Transverse colon (tissue), 4 donors: Measurements from ENCODE around the gene PDE4B.

Experiments used
- CTCF ChIP-seq, 5 experiments: fragments of 200-600 bp in 3 of 5; fragments of 450-650 bp in 2 of 5; sonication (generic) in 3 of 5; IDR thresholded peaks; 1 replicate in 2 of 5; 2 replicates in 3 of 5; pipeline ENCODE4 v1.5.1; 2016 to 2017; ENCODE audit warnings: antibody characterized with exemption in 5 of 5, inconsistent platforms in 3 of 5, mild to moderate bottlenecking in 2 of 5, moderate library complexity in 1 of 5
- POLR2A ChIP-seq: fragments of 450-650 bp; IDR thresholded peaks from one replicate; pipeline ENCODE4 v1.6.1; 2016; ENCODE audit warnings: antibody characterized with exemption, mild to moderate bottlenecking, moderate library complexity
- POLR2AphosphoS5 ChIP-seq, 3 donors: sonication (generic); formaldehyde crosslinking; IDR thresholded peaks; one replicate each; pipeline ENCODE4 v1.6.1; 2016; ENCODE audit warnings: antibody characterized with exemption in 3 of 3

- no peak for TF ChIP-seq POLR2A
- no peak for TF ChIP-seq CTCF (IDR thresholded peaks at IDR 0.05)
- TF ChIP-seq POLR2AphosphoS5 (IDR thresholded peaks at IDR 0.05), result no peak
These were observed 359.3 kb downstream of the PDE4B start for GRCh38 chr1:66152034-66152433.
